HG03558 (cell line): ENCODE data around the gene PARVA.

Experiments used
- ATAC-seq: cut with Tn5 transposase; IDR thresholded peaks from one replicate; pipeline ENCODE4 v1.9.1; 2021; ENCODE audit warnings: moderate number of reproducible peaks; ENCODE audit not compliant: unreplicated experiment; ENCODE audit errors: extremely low read depth

Gene PARVA

GRCh38 chr11:12542186-12542935, 165.0 kb downstream of the PARVA start:
- no peak for ATAC-seq

- ATAC-seq: no peak
These were observed 166.4 kb downstream of the PARVA start for GRCh38 chr11:12543596-12544415.

DNA sequence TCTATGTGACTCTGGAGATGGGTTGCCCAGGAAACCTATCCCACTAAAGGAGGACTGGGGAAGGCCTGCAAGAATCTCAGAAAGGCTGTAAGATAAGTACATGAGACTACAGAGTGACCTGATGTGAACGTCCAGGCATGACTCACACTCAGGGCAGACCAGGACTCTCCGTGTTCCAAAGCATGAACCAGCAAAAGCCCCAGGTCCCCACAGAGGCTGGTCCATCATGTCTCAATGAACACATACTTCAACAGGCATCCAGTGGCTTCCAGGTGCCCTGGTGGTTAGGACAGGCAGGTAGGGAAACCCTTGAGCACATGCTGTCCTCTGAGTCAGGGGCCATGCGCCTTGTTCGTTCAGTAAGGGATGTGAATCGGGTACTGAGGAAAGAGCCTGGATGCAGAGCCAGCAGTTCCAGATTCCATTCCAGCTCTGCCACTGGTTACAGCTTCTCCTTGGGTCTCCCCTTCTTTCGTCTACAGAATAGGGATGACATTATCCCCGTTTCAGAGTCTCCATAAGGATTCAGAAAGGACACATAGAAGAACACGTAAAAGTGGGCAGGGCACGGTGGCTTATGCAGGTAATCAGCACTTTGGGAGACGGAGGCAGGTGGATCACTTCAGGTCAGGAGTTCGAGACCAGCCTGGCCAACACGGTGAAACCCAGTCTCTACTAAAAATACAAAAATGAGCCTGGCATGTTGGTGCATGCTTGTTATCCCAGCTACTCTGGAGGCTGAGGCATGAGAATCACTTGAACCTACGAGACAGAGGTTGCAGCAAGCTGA, 167.8 kb downstream of the PARVA start:
- ATAC-seq: no peak

DNA sequence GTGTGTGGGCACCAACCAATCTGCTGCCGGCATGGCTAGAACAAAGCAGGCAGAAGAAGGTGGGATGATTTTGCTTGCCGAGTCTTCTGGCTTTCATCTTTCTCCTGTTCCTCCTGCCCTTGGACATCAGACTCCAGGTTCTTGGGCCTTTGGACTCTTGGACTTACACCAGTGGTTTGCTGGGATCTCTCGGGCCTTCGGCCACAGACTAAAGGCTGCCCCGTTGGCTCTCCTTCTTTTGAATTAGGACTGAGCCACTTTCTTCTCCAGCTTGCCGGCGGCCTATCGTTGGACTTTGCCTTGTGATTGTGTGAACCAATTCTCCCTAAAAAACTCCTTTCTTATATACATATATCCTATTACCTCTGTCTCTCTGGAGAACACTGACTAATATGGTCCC, 168.8 kb downstream of the PARVA start:
- ATAC-seq: no peak

- ATAC-seq: no peak
These were observed 169.3 kb downstream of the PARVA start for GRCh38 chr11:12546660-12547059.

- no peak for ATAC-seq
These were observed 170.7 kb downstream of the PARVA start for GRCh38 chr11:12547953-12548650.

DNA sequence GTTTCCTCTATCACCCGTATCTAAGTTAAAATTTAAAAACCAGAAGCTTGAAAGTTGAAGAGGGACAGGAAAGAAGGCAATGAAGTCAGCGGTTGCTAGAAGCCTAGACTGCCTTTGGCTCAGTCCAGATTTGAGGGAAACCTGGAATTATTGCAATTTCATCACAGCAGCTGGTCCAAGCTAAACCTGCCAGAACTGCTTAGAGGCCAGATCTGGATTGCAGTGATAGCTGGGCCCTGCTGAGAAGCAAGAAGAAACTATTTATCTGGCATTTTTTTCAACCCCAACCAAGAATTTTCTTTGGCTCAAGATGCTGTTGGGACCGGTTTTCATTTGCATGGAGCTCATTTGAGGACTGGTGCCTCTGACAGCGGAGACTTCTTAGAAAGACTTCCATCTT, 175.3 kb downstream of the PARVA start:
- ATAC-seq: no peak

DNA sequence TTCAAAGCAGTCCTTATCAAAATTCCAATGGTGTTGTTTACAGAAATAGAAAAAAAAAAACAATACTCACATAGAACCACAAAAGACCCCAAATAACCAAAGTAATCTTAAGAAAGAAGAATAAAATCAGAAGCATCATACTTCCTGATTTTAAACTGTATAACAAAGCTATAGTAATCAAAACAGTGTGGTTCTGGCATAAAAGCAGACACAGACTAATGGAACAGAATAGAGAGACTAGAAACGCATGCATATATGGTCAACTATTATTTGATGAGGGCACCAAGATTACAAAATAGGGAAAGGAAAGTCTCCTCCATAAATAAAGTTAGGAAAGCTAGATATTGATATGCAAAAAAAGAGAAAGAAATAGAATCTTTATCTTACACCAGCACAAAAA, 176.8 kb downstream of the PARVA start:
- no peak for ATAC-seq

DNA sequence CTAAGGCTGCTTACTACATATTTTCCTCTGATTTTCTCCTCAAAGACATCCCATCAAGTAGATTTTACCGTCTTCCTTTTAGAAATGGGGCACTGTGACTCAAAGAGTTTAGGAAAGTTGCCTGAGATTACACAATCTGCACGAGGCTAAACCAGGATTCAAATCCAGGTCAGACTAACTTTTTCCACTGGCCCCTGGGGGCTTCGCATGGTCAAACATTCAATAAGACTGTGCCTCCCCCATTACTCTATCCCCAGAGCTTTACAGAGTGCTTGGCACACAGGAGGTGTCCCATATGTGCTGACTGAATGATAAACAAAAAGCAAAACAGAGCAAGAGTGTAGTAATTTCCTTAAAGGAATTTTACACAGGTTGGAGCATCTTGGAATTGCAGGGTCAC, 178.8 kb downstream of the PARVA start:
- no peak for ATAC-seq

DNA sequence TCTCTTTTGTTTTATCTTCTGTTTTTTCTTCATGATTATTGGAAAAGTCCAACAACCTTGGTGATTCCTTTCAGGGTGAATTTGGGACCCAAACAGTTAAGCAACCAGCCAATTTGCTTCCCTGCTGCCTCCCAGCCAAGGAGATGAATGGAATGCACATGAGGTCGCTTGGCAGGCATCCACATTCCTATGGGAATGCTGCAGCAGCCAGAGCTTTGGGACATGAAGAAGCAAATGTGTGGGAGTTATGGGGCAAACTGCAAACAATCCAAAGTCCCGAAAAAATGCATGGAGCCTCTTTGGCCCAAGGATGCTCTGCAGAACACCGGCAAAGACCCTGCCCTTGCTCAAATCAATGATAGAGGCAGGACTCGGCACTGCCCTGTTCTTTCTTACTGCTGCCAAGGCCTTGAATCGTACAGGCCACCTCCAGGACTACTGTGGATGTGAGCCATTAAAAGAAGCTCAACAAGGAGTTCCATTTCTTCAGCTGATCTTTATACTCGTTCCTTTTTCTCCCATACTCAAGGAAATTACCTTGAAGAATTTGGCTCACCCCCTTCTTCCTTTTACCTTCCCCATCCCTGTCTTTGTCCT, 179.5 kb downstream of the PARVA start:
- ATAC-seq: no peak

DNA sequence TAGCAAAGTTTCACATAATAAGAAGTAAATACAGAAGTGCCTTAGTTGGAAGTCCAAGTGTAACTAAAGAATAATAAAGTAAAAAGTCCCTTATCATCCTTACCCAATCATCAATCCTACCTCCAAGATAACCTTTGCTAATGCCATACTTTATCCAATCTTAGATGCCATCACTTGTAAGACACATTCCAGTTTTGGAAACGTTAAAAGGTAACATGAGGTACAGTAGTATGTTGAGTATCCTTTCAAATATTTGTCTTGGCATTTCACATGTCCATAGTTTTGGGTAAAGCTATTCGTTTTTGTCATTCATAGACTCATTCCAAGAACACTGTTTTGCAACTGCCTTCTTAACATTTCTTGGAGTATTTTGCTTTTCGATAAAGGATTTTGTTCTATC, 181.6 kb downstream of the PARVA start:
- ATAC-seq: no peak

DNA sequence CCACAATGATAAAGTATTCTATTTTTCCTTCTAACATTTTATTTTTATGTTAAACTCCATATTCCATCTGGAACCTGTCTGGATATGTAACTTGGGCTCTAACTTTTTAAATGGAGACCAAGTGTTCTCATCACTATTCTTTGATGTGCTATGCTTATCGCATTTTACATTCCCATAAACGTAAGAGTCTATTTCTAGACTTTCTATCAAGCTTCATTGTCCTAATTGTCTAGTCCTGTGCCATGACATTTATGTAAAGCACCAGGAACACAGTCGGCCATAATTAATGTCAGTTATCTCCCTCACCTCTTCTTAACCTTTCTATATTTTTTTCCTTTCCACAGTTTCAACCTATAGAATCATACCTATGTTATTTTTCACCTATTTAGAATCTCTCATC, 183.0 kb downstream of the PARVA start:
- no peak for ATAC-seq

DNA sequence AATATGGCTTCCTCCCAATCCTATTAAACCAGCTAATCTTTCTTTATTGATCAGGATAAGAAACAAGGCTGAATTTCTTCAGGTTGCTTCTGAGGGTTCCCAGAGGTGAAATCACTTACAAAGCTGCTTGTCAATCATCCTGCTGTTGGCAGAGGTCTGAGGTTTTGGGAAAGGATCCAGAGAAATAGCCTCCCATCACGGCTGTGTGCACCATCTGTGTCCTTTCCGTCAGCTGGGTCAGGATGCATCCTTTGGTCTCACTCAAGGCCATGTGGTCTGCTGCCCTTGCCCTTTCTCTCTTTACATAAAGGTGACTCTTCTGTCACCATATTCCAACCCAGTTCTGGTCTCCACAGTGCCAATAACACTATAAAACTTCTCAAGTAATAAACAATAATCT, 183.5 kb downstream of the PARVA start:
- ATAC-seq: no peak

- ATAC-seq: no peak
These were observed 186.6 kb downstream of the PARVA start for GRCh38 chr11:12564012-12564411.

GRCh38 chr11:12565406-12565805, 188.0 kb downstream of the PARVA start:
- no peak for ATAC-seq

DNA sequence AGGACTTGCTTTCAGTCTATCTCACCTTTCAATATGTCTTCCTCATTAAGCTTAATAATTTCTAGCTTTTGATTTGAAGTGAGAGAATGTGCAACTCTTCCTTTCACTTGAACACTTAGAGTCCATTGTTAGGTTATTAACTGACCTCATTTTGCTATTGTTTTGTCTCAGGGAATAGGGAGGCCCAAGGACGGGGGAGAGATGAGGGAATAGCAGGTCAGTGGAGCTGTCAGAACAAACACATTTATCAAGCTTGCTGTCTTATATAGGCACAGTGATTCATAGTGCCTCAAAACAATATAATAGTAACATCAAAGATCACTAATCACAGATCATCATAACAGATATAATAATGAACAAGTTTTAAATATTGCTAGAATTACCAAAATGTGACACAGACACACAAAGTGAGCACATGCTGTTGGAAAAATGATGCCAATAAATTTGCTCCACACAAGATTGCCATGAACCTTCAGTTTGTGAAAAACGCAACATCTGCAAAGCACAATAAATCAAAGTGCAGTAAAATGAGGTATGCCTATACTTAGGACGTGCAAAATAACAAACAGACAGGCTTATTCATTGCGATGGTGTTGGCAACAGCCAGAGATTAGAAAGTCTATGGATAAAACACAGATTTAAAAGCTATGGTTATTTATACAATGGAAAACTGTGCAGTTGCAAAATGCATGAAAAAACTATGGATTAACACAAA, 190.5 kb downstream of the PARVA start:
- ATAC-seq: no peak

- no peak for ATAC-seq
These were observed 192.4 kb downstream of the PARVA start for GRCh38 chr11:12569499-12570425.
